ENCODE data around the gene TNFRSF14.

DNA sequence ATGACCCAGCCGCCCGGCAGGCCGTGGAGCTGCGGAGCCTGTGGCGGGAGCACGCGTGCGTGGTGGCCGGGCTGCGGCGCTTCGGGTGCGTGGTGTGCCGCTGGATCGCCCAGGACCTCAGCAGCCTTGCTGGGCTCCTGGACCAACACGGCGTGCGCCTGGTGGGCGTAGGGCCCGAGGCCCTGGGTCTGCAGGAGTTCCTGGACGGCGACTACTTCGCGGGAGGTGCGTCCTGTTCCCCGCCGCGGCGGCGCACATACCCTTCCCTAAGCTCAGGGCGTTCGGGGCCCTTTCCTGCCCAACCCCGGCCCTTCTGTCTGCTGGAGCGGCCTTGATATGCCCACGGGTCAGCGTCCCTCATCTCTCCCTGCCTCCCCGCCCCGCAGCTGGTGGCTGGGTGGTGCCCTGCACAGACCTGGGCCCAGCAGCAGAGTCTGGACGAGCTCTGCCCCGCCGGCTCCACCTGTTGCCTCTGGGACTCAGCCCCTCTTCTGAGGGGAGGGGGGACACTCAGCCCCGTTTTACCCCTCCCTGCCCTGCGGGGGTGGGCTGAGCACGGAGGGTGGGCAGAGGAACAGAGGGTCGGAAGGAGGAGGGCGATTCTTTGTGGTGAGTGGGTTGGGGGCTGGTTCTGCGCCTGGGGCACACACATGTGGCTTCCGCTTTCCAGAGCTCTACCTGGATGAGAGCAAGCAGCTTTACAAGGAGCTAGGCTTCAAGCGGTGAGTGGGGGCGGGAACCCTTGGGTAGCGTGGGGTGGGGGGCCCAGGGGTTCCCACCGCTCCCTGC is 31.1 kb downstream of the TNFRSF14 start:
- TF ChIP-seq, protein P1, sequence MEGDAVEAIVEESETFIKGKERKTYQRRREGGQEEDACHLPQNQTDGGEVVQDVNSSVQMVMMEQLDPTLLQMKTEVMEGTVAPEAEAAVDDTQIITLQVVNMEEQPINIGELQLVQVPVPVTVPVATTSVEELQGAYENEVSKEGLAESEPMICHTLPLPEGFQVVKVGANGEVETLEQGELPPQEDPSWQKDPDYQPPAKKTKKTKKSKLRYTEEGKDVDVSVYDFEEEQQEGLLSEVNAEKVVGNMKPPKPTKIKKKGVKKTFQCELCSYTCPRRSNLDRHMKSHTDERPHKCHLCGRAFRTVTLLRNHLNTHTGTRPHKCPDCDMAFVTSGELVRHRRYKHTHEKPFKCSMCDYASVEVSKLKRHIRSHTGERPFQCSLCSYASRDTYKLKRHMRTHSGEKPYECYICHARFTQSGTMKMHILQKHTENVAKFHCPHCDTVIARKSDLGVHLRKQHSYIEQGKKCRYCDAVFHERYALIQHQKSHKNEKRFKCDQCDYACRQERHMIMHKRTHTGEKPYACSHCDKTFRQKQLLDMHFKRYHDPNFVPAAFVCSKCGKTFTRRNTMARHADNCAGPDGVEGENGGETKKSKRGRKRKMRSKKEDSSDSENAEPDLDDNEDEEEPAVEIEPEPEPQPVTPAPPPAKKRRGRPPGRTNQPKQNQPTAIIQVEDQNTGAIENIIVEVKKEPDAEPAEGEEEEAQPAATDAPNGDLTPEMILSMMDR (IDR thresholded peaks at IDR 0.05) = no peak
- TF ChIP-seq EP300 (IDR thresholded peaks at IDR 0.05) = no peak
- no peak for TF ChIP-seq POLR2A (IDR thresholded peaks at IDR 0.05)
